GM23248 (cell line): ENCODE results near the gene MYH15.

Source experiments
- EZH2 ChIP-seq: fragments of 200-600 bp; sonication (generic); IDR thresholded peaks from 2 replicates; pipeline ENCODE4 v1.6.1; 2018; ENCODE audit warnings: antibody characterized with exemption, mild to moderate bottlenecking; ENCODE audit not compliant: insufficient read depth, poor library complexity, severe bottlenecking
- EZH2phosphoT487 ChIP-seq: fragments of 200-600 bp; sonication (generic); IDR thresholded peaks from 2 replicates; pipeline ENCODE4 v1.6.1; 2018; ENCODE audit warnings: antibody characterized with exemption, moderate library complexity, mild to moderate bottlenecking, low read depth; ENCODE audit not compliant: insufficient read depth

DNA sequence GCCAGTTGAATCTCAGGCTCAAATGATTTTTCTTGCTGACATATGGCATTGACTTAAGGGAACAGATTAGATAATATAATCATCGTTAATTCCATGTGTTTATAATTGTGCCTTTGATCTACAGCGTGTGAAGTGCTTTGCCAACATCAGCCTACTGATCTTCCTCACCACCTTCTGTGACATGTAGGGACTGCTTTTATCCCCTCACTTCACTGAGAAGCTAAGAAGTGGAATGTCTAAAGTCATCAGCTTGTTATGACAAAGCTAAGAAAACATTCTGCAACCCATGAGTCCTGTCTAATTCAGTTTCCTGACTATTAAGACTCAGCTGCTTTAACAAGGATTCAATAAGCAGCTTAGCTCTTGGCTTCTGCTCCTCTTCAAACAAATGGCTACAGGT lies 106.0 kb downstream of the MYH15 start:
- TF ChIP-seq EZH2phosphoT487 (no peak), EZH2 (no peak)
